ENCODE data around the gene SCARB2. TPM values are rescaled to one million over a fixed set of nuclear protein-coding genes. Genes with fewer than 3 reads are reported as not detected.
"Not testable (repeated sequence)": the region's sequence is repeated elsewhere in the genome, so short reads cannot be mapped to it uniquely, and the experiment has no call there.

SCARB2 gene, protein sequence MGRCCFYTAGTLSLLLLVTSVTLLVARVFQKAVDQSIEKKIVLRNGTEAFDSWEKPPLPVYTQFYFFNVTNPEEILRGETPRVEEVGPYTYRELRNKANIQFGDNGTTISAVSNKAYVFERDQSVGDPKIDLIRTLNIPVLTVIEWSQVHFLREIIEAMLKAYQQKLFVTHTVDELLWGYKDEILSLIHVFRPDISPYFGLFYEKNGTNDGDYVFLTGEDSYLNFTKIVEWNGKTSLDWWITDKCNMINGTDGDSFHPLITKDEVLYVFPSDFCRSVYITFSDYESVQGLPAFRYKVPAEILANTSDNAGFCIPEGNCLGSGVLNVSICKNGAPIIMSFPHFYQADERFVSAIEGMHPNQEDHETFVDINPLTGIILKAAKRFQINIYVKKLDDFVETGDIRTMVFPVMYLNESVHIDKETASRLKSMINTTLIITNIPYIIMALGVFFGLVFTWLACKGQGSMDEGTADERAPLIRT
- 32.9 TPM for total RNA-seq

DNA sequence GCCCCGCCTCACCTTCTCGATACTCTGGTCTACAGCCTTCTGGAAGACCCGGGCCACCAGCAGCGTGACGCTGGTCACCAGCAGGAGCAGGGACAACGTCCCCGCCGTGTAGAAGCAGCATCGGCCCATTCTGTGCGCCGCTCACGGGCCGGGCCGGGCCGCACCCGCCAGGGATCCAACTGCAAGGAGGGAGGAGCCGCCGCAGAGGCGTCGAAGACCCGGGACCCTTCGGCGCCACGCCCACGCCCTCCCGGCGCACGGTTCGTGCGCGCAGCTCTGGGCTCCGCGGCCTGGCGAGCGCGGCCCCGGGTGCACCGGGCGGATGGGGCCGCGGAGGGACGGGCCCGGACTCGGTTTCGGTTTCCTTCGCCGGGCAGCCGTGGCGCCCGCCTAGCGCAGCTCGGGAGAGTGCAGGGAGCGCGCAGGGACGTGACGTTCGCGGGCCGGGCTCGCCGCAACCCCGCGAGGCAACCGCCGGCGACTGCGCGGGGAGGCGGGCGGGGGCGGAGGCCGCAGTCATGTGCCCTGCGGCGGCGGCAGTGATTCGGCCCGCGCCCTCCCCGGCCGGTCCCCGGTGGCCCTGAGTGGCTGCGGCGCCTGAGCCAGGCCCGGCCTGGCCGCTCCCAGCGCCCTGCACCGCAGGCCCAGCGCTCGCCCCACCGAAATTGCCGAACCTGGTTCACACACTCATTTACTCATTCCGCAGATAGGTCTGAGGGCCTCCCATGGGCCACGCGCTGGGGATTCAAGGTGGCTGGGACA is at the start of gene SCARB2:
SCARB2 (minus strand) TSS at position 410 of the 762 bp plus-strand sequence; CDS start at position 129, 281 bp downstream.
- peak; percentile 69 to 88 (median 84) for DNase-seq (ENCODE audit: low read depth in 2 of 3, low spot score in 2 of 3)

DNA sequence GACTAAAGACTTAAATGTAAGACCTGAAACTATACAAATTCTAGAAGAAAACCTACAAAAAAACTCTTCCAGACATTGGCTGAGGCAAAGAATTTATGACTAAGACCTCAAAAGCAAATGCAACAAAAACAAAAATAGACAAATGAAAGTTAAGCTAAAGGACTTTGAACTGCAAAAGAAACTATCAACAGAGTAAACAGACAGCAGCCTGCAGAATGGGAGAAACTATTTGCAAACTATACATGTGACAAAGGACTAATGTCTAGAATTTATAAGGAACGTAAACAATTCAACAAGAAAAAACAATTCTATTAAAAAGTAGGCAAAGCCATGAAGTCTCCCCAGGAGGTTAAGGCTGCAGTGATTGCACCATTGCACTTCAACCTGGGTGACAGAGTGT is 46.9 kb upstream of the SCARB2 start:
- no peak for DNase-seq (ENCODE audit: low read depth in 2 of 3, low spot score in 2 of 3)

DNA sequence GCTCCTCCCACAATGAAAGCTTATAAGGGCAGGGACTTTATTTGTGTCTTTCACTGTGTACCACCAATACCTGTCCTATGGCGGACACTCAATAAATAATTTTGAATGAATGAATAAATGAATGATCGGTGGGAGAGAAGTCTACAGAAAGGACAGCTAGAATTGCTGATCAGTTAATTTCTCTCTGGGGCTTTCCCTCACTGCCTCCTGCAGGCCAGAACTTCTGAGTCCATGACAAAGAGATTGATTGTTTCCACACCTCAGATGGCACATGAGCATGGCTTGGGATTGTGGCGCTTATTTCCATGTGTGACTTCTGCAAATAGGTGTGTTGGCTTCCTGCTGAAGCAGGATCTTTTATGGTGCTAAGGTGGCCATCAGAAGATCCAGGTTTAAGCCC is 44.2 kb upstream of the SCARB2 start:
- no peak for DNase-seq (ENCODE audit: low read depth in 2 of 3, low spot score in 2 of 3)

DNA sequence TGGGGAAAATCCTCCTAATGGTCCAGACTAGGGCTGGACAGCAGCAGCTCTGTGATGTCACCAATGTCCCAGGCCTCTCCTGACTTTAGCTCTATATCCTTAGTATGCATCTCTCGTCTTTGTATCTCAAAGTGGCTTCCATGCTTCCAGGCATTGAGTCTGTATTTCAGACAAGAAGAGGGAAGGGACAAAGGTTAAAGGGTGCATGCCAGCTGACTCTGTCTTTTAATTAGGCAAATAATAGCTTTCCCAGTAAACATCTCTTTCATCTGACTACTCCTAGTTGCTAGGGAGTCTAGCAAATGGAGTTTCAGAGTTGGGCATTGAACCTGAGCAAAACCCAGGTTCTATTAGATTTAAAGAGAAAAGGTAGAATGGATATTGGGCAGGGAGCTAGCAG is 43.3 kb upstream of the SCARB2 start:
- no peak for DNase-seq (ENCODE audit: low read depth in 2 of 3, low spot score in 2 of 3)

DNA sequence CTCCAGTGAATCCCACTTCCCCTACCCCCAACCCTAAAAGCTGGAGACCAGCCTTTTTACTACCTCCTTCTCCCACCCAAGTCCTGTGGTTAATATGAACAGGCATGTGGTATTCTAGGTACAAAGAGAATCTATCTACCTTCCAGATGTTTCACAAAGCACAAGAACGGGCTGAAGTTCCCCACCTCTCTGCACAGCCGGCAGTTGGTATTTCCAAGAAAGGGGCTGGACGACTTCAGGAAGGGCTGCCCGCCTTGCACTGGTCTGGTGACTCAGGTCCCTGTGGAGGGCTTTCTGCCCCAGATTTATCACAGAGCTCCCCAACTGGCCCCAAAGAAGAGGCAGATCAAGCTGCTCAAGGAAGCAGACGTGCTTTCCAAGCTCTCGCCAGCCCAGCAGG is 42.4 kb upstream of the SCARB2 start:
- peak in 2 of 3 donors; percentile 15 to 22 for DNase-seq (ENCODE audit: low read depth in 2 of 3, low spot score in 2 of 3)

DNA sequence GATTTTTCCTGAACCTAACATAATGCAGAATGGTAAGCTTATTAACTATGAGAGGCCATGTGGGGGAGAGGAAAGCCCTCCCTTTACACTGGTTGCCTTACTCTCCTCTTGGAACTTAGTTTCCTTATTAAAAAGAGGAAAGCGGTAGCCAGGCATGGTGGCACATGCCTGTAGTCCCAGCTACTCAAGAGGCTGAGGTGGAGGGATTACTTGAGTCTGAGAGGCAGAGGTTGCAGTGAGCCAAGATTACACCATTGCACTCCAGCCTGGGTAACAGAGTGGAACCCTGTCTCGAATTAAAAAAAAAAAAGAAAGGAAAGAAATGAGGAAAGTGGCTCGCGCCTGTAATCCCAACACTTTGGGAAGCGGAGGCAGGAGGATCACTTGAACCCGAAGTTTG is 39.9 kb upstream of the SCARB2 start:
- no peak for DNase-seq (ENCODE audit: low read depth in 2 of 3, low spot score in 2 of 3)

DNA sequence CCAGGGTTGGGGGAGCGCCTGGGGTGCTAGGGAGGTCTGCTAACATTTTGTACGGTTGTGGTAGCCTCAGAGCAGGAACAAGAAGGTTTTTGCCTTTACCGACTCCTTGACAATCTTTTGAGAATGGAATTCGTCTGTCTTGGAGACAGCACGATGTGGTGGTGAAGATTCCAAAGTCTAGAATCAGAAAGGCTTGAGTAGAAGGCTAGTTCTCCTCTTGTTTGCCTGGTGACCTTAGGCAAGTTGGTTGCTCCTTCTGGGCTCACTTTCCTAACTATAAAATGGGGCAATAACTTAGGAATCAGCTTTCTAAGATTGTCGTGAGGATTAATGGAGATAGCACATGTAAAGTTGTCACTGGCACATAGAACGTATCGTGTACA is 38.6 kb upstream of the SCARB2 start:
- no peak for DNase-seq (ENCODE audit: low read depth in 2 of 3, low spot score in 2 of 3)

DNA sequence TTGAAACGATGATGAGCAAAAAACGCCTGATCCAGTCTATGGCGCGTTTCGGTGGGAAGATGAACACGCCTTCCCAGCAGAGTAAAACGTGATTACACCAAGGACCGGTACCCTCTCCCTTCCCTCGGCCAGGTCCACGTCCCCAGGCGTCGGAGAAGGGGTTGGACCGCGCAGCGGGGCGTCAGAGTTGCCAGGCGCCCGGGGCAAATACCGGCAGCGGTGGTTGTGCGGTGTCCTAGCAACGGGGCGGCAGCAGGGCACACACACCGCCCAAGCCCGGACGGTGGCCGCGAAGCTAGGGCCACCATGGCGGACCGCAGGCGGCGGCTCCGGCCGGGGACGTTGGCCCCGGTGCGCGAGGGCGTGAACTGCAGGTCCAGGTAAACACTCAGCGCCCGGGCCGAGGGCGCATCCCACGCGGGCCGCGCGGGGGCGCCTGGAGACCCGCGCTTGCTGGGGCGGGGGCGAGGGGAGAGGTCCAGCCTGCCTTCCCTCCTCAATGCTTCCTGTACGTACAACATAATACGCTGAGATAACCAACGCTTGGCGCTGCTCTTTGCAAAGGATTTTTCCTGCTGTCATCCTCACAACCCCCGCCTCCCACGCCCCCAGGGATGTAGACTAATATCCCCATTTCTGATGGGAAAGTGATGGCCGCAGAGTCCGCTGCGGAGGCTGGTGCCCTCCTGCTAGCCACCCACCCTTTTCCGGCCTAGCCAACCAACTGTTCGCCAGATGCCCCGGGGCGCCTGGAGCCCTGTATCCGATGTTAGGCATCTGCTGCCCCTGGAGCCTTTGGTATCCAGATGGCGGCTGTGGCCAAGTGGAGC is 38.0 kb upstream of the SCARB2 start, which contains the start of gene FAM47E:
FAM47E (plus strand) TSS at position 281 of the 830 bp plus-strand sequence; CDS start at position 307, 26 bp downstream.
- DNase-seq (ENCODE audit: low read depth in 2 of 3, low spot score in 2 of 3): peak; percentile 10 to 84 (median 77)

DNA sequence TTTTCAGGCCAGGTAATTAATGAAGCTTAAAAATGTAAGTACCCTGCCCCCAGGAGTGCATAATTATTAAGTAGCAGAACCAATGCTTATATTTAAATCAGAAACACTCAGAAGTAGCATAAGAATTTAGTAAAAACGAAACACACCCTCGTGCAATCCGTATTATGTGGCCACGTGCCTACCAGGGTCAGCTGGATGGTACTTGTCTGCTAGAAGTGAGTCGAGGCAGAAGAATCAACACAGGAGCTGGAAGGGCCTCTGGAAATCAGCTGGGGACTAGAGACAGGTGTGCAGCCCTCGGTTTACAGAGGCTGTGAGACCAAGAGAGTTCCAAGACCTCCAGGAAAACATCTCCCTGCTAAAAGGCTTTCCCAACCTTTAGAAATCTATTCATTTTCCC is 37.3 kb upstream of the SCARB2 start:
- DNase-seq (ENCODE audit: low read depth in 2 of 3, low spot score in 2 of 3): peak in 1 of 3 donors; percentile 9

DNA sequence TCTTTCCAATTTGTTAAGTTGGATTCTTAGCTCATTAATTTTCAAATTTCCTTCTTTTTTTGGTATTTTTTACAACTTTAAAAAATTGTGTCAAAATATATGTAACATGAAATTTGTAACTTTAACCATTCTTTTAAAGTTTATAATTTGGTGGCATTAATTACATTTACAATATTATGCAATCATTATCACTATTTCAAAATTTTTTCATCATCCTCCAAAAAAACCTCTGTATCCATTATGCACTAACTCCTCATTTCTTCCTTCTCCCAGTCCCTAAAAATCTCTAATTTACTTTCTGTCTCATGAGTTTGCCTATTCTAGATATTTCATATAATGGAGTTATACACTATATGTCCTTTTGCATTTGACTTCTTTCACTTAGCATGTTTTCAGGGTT is 33.2 kb upstream of the SCARB2 start:
- no peak for DNase-seq (ENCODE audit: low read depth in 2 of 3, low spot score in 2 of 3)

DNA sequence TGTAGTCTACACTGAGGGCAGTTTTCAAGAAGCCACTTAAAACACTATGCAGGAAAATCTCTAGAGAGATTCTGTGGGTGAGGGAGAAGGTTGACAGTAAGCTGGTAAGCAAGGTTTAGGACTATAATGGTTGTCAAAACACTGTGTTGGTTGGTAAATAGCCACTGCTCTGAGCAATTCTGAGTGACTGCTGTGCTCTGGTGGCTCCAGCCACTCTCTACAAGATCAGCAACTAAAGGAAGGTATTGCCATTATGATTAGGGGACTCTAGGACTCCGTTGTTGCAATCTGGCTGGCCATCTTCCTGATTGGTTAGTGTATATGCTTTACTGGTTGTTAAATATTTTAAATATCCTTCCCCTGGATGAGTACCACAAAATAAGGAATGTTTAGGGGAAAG is 32.4 kb upstream of the SCARB2 start:
- no peak for DNase-seq (ENCODE audit: low read depth in 2 of 3, low spot score in 2 of 3)

DNA sequence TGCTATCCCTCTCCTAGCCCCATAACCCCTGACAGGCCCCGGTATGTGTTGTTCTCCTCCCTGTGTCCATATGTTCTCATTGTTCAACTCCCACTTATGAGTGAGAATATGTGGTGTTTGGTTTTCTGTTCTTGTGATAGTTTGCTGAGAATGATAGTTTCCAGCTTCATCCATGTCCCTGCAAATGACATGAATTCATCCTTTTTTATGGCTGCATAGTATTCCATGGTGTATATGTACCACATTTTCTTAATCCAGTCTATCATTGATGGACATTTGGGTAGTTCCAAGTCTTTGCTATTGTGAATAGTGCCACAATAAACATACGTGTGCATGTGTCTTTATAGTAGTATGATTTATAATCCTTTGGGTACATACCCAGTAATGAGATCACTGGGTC is 30.3 kb upstream of the SCARB2 start:
- DNase-seq (ENCODE audit: low read depth in 2 of 3, low spot score in 2 of 3): not testable (repeated sequence)

DNA sequence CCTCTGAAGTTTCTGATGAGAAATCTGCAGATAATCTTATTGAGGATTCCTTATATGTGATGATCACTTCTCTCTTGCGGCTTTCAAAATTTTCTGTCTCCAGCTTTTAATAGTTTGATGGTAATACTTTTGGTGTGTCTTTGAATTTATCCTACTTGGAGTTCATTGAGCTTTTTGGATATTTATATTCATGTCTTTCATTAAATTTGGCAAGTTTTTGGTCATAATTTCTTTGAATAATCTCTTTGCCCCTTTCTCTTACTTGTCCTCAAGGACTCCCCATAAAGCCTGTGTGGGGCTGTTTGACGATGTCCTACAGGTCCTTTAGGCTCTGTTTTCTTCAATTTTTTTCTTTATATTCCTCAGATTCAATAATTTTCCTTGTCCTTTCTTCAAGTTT is 26.6 kb upstream of the SCARB2 start:
- DNase-seq (ENCODE audit: low read depth in 2 of 3, low spot score in 2 of 3): no peak

DNA sequence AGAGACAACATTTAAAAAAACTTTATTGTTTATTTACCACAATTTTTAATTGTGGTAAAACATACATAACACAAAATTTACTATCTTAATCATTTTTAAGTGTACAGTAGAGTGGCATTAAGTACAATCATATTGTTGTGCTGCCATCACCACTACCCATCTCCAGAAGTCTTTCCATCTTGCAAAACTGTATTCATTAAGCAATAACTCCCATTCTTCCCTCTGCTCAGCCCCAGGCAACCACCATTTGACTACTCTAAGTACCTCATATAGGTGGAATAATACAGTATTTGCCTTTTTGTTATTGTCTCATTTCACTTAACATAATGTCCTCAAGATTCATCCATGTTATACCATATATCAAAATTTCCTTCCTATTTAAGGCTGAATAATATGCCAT is 25.1 kb upstream of the SCARB2 start:
- no peak for DNase-seq (ENCODE audit: low read depth in 2 of 3, low spot score in 2 of 3)

DNA sequence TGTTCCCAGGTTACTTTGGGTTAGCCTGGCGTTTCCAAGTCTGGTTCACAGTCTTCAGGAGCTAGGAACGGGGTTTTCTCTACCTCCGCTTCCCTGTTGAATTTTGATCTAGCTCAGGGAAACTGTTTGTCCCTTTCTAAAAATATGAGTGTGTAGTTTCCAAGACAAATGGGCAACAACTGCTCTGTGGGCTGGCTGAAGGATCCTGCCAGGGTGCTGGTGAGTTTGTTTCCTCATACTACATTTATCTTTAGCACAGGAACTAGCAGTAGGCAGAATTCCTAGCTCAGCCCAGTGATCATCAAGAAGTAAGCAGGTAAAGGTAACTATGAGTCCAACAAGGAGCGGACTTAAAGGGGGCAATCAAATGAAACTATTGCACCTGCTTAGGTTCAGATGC is 24.6 kb upstream of the SCARB2 start:
- no peak for DNase-seq (ENCODE audit: low read depth in 2 of 3, low spot score in 2 of 3)

DNA sequence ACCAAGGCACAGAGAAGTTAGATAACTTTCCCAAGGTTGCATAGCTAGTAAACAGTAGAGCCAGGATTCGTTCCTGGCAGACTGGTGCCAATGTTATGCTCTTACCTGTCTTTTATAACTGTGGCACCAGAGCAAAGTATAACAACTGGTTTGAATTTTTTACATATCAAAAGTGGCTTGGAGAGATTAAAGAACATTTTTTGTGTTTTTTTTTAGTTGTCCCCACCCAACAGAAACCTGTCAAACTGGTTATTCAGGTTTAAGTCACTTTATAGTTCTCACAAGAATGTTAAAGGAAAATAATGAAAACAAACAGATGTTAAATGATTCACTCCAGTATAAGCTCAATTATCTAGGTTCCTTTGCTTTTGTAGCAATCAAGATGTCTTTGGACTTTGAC is 22.3 kb upstream of the SCARB2 start:
- DNase-seq (ENCODE audit: low read depth in 2 of 3, low spot score in 2 of 3): no peak

DNA sequence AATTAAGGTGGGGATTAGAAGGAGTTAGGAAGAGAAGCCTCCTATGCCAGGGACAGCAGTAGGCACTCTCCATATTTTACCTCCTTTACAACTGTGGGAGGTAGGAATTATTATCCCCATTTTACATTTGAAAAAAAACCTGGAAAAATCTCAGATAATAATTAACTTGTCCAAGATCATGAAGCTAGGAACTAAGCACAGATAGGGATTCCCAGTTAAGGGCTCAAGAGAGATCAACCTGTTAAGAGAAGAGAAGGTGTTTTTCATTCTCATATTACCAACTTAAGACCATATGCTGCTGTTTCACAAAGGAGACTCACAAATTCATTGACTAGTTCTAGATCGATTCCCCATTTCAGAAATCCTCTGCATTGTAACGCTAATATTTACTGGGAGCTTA is 21.8 kb upstream of the SCARB2 start:
- no peak for DNase-seq (ENCODE audit: low read depth in 2 of 3, low spot score in 2 of 3)

DNA sequence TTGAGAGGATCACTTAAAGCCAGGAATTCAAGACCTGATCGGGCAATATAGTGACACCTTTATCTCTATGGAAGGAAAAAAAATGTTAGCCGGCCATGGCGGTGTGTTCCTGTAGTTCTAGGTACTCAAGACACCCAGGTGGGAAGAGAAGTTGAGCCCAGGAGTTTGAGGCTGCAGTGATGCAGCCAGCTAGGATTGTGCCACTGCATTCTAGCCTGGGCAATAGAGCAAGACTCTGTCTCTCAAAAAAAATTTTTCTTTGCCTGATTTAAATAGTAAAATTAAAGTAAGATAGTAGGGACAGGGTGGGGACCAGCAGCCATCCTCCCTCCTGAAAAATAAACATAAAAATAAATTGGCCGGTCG is 21.0 kb upstream of the SCARB2 start:
- no peak for DNase-seq (ENCODE audit: low read depth in 2 of 3, low spot score in 2 of 3)

DNA sequence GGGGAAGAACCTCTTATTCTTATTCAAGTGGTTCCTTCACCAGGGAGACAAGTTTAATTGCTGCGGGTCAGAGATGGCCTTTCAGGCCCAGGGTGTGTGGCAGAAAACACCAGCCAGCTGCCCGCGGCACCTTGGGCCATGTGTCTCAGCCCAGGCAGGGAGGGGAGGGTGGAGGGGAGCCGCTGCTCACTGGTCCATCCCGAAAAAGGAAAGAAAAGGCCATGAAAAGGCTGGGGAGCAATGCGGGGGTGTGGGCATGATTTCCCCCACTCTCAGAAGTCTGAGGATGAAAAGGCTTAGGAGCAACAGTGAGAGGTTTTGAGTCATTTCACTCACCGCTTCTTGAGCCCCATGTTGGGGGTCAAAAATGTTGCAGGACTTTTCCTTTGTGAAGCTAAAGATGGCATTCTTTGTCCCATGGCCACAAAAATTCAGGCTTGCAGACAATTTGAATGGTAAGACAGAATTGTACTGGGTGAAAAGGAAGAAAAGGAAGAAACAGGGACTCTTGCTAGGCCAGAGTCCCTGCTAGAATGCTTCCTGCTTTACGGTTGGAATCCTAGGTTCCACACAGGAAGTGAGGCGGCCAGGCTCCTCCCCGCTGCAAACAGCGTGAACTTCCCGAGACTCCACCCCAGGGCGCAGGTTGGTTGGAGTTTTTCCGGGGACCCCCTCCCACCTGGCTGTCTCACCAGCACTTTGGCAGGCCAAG is 20.5 kb upstream of the SCARB2 start:
- DNase-seq (ENCODE audit: low read depth in 2 of 3, low spot score in 2 of 3): no peak

DNA sequence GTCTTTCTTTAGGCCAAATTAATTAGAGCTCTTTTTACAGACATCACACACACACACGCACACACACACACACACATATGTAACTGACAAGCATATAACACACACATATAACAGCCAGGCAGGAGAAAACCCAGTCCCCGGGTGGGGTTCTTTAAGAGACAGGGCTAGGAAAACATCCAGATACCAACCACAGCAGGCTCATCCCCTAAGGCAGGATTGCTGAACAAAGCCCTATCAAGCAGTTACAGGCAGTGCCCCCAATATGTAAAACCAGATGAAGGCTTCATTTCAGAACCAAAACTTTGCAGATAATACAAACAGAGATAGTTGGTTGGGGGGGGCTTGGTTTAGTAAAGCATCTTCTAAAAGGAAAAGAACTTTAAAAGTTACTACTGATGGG is 19.9 kb upstream of the SCARB2 start:
- peak in 1 of 3 donors; percentile 17 for DNase-seq (ENCODE audit: low read depth in 2 of 3, low spot score in 2 of 3)
